B cell (primary cell): ENCODE results near the gene ROBO2. TPM values are rescaled to one million over a fixed set of nuclear protein-coding genes. Genes with fewer than 3 reads are reported as not detected.

Experiments
- ATAC-seq: fragments of 200-7000 bp; cut with Tn5 transposase; one replicate; pipeline ENCODE4 v1.10.0; 2021; ENCODE audit warnings: low read depth, mild to moderate bottlenecking, moderate number of reproducible peaks, moderate library complexity
- CTCF ChIA-PET: fragments of 350-600 bp; sonication (Branson Sonifier 250); formaldehyde crosslinking; loops from one replicate; lab custom pipeline; 2021; ENCODE audit warnings: antibody characterized with exemption, inconsistent platforms; lab: Charles Lee
- POLR2A ChIA-PET: fragments of 350-600 bp; sonication (Branson Sonifier 250); formaldehyde crosslinking; loops from one replicate; lab custom pipeline; 2021; ENCODE audit warnings: antibody characterized with exemption; lab: Charles Lee
- DNase-seq: peaks from one replicate; pipeline ENCODE4 v3.0.0; 2013
- H2AFZ ChIP-seq: 2 replicates; pipeline ENCODE4 v1.6.1; 2012; ENCODE audit warnings: mild to moderate bottlenecking, low read depth, low read length; ENCODE audit not compliant: insufficient read depth, poor library complexity, severe bottlenecking
- H3K27ac ChIP-seq, 2 donors: 1 replicate in 1 of 2; 2 replicates in 1 of 2; pipeline ENCODE4 v1.5.1; 2012 to 2013; ENCODE audit warnings: low read length in 2 of 2, mild to moderate bottlenecking in 2 of 2, moderate library complexity in 1 of 2
- H3K27me3 ChIP-seq, 4 experiments: fragments of 200-600 bp in 1 of 4; sonication (generic) in 1 of 4; replicated peaks in 1 of 4; 1 replicate in 2 of 4; 2 replicates in 2 of 4; pipeline versions ENCODE4 v1.6.1 to v1.7.0; 2013 to 2016; ENCODE audit warnings: low read length in 3 of 4, mild to moderate bottlenecking in 2 of 4, mixed read lengths in 1 of 4, moderate library complexity in 1 of 4; ENCODE audit not compliant: insufficient read depth in 4 of 4, control insufficient read depth in 3 of 4; ENCODE audit errors: control extremely low read depth in 1 of 4
- H3K36me3 ChIP-seq, 2 experiments: replicated peaks in 1 of 2; 1 replicate in 1 of 2; 2 replicates in 1 of 2; pipeline versions ENCODE4 v1.6.1 to v1.7.1; 2013; ENCODE audit warnings: low read length in 1 of 2; ENCODE audit not compliant: insufficient read depth in 2 of 2, control insufficient read depth in 1 of 2; ENCODE audit errors: control extremely low read depth in 1 of 2, extremely low read depth in 1 of 2
- H3K4me1 ChIP-seq, 2 donors: fragments of 200-600 bp in 1 of 2; sonication (generic) in 1 of 2; 1 replicate in 1 of 2; 2 replicates in 1 of 2; pipeline versions ENCODE4 v1.5.1 to v1.6.1; 2013 to 2017; ENCODE audit warnings: low read length in 2 of 2; ENCODE audit not compliant: control insufficient read depth in 2 of 2, insufficient read depth in 2 of 2
- H3K4me2 ChIP-seq: replicated peaks from 2 replicates; pipeline ENCODE3; 2012; ENCODE audit warnings: mild to moderate bottlenecking, low read depth, low read length; ENCODE audit not compliant: poor library complexity, severe bottlenecking
- H3K4me3 ChIP-seq, 5 experiments: fragments of 200-600 bp in 1 of 5; sonication (generic) in 1 of 5; 1 replicate in 3 of 5; 2 replicates in 2 of 5; pipeline versions ENCODE4 v1.5.1 to v1.7.0; 2011 to 2016; ENCODE audit warnings: low read length in 4 of 5, mild to moderate bottlenecking in 4 of 5, low read depth in 2 of 5, control low read depth in 1 of 5, moderate library complexity in 1 of 5; ENCODE audit not compliant: insufficient read depth in 1 of 5; ENCODE audit errors: control extremely low read depth in 1 of 5, extremely low read depth in 1 of 5
- H3K79me2 ChIP-seq: fragments of 200-600 bp; sonication (generic); one replicate; pipeline ENCODE4 v1.6.0; 2016; ENCODE audit warnings: low read length; ENCODE audit not compliant: control insufficient read depth, insufficient read depth
- H3K9ac ChIP-seq: fragments of 200-600 bp; sonication (generic); 2 replicates; pipeline ENCODE4 v1.6.1; 2017; ENCODE audit warnings: mild to moderate bottlenecking, low read length, moderate library complexity
- H3K9me3 ChIP-seq, 3 donors: one replicate each; pipeline versions ENCODE4 v1.6.1 to v1.7.1; 2013; ENCODE audit warnings: low read length in 2 of 3; ENCODE audit not compliant: control insufficient read depth in 2 of 3, insufficient read depth in 1 of 3; ENCODE audit errors: control extremely low read depth in 1 of 3
- H4K20me1 ChIP-seq: 2 replicates; pipeline ENCODE4 v1.6.0; 2012; ENCODE audit warnings: mild to moderate bottlenecking, low read length; ENCODE audit not compliant: insufficient read depth, control insufficient read depth, poor library complexity, severe bottlenecking
- H3K27ac Mint-ChIP-seq: one replicate; pipeline ENCODE4 v1.8.0; 2021; ENCODE audit warnings: mixed read lengths
- H3K27me3 Mint-ChIP-seq: one replicate; pipeline ENCODE4 v1.8.0; 2021; ENCODE audit warnings: mixed read lengths
- H3K4me1 Mint-ChIP-seq: one replicate; pipeline ENCODE4 v1.8.0; 2021; ENCODE audit warnings: mixed read lengths
- H3K4me3 Mint-ChIP-seq: one replicate; pipeline ENCODE4 v1.8.0; 2021; ENCODE audit warnings: mixed read lengths
- H3K9me3 Mint-ChIP-seq: one replicate; pipeline ENCODE4 v1.8.0; 2022; ENCODE audit warnings: mixed read lengths; ENCODE audit not compliant: insufficient read depth
- EZH2 ChIP-seq: IDR thresholded peaks from 2 replicates; pipeline ENCODE4 v1.6.1; 2012; ENCODE audit warnings: borderline replicate concordance, low read depth, mild to moderate bottlenecking, moderate library complexity, low read length; ENCODE audit not compliant: insufficient read depth, poor library complexity, severe bottlenecking
- WGBS: methylation state at CpG from one replicate; pipeline ENCODE4 v1.1.5; 2013; ENCODE audit warnings: missing lambda C conversion rate; ENCODE audit not compliant: insufficient coverage; 5-methylcytosine and 5-hydroxymethylcytosine counted together
- intact Hi-C: fragments of 100-400 bp; cut with micrococcal nuclease; formaldehyde crosslinking; loops from one replicate; pipeline ENCODE4 v1.10.0; 2022
- polyA plus RNA-seq: library from polyadenylated mRNA; depleted of rRNA; stranded (reverse); fragments of >200 nt; gene quantifications from 2 replicates; pipeline ENCODE4 v1.2.3, GENCODE V29; 2012
- total RNA-seq, 2 donors: library from RNA; stranded (reverse); fragments of 120-200 nt in 1 of 2; gene quantifications; 1 replicate in 1 of 2; 2 replicates in 1 of 2; pipeline versions ENCODE4 v1.2.3 to v1.2.4, GENCODE V29; 2013 to 2022
- TF ChIP-seq, protein P1 (sequence below): fragments of 200-600 bp; IDR thresholded peaks from one replicate; pipeline ENCODE4 v1.8.0; 2022; ENCODE audit warnings: antibody characterized with exemption, mild to moderate bottlenecking

Gene ROBO2
- total and polyA plus RNA-seq, 2 donors (not counting 1 experiment from before 2014, with no cell fraction given), result not detected

DNA sequence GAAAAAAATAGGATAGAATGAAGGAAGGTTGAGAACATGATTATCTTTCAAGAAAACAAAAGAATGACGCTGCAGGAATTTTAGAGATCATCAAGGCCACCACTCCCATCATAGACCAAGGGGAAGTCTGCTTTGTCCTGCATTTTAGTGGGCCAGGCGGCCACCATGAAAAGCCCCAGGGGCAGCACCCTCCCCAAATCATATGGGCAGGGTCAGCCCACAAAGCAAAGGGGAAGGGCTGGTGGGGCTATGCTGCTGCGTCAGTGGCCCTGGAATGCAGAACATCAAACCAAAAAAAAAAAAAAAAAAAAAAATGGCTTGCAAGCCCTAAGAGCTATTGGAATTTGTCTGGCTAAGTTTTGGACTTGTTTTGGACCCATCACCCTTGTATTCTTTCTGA is 620.8 kb downstream of the ROBO2 start:
- H3K27me3 Mint-ChIP-seq, result no peaks in the 10 kb centered on the region
- no peaks in the 10 kb centered on the region for H3K9me3 ChIP-seq
- ChIA-PET CTCF (no interaction called here), POLR2A (no interaction called here)
- H3K27me3 ChIP-seq, result no peaks in the 10 kb centered on the region
- H3K4me1 Mint-ChIP-seq, result no peaks in the 10 kb centered on the region
- no peaks in the 10 kb centered on the region for H3K9me3 Mint-ChIP-seq
- H3K27ac ChIP-seq, result no peak overlapping the region
- no peaks in the 10 kb centered on the region for H3K79me2 ChIP-seq
- no peak overlapping the region for H3K4me3 ChIP-seq
- no peak overlapping the region for H3K4me3 Mint-ChIP-seq
- no CpG with 5 or more reads among the region's 3 CpGs for WGBS
- H3K36me3 ChIP-seq, result no peaks in the 10 kb centered on the region
- H2AFZ ChIP-seq, result no peak overlapping the region
- H4K20me1 ChIP-seq, result no peaks in the 10 kb centered on the region
- H3K9ac ChIP-seq, result no peak overlapping the region
- TF ChIP-seq, protein P1, sequence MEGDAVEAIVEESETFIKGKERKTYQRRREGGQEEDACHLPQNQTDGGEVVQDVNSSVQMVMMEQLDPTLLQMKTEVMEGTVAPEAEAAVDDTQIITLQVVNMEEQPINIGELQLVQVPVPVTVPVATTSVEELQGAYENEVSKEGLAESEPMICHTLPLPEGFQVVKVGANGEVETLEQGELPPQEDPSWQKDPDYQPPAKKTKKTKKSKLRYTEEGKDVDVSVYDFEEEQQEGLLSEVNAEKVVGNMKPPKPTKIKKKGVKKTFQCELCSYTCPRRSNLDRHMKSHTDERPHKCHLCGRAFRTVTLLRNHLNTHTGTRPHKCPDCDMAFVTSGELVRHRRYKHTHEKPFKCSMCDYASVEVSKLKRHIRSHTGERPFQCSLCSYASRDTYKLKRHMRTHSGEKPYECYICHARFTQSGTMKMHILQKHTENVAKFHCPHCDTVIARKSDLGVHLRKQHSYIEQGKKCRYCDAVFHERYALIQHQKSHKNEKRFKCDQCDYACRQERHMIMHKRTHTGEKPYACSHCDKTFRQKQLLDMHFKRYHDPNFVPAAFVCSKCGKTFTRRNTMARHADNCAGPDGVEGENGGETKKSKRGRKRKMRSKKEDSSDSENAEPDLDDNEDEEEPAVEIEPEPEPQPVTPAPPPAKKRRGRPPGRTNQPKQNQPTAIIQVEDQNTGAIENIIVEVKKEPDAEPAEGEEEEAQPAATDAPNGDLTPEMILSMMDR, result no peak
- TF ChIP-seq EZH2, result no peak
- H3K27ac Mint-ChIP-seq, result no peak overlapping the region
- no peak overlapping the region for H3K4me2 ChIP-seq
- ATAC-seq (no peak), DNase-seq (no peak)
- no peaks in the 10 kb centered on the region for H3K4me1 ChIP-seq
- intact Hi-C loops, result no loop called here

DNA sequence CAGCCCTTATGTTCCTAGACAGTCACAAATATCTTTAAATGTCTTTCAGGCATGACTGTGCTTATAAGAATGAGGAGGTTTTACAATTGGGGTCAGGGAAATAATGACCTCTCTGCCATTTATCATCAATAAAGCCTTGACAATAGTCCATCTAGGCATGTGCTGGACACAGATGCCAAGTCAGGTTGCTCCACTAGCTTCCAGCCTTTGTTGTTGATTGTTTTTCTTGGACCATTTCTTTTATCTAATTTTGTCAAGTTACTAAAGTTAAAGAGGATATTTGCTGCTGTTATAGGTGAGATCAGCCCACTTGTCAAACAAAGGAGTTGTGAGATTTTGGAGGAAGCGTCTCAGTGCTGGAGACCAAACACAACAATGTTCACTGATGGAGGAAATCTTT is 628.0 kb downstream of the ROBO2 start:
- H3K36me3 ChIP-seq, result no peaks in the 10 kb centered on the region
- no peak overlapping the region for H3K9ac ChIP-seq
- no peak overlapping the region for H2AFZ ChIP-seq
- WGBS, result no CpG with 5 or more reads among the region's 1 CpG
- no peak overlapping the region for H3K4me3 ChIP-seq
- ChIA-PET CTCF (no interaction called here), POLR2A (no interaction called here)
- Mint-ChIP-seq H3K4me1 (no peaks in the 10 kb centered on the region), H3K27ac (no peak overlapping the region), H3K4me3 (no peak overlapping the region), H3K9me3 (no peaks in the 10 kb centered on the region), H3K27me3 (no peaks in the 10 kb centered on the region)
- DNase-seq (no peak), ATAC-seq (no peak)
- H3K27ac ChIP-seq, result no peak overlapping the region
- H3K4me1 ChIP-seq, result no peaks in the 10 kb centered on the region
- intact Hi-C loops, result no loop called here
- no peak overlapping the region for H3K4me2 ChIP-seq
- no peaks in the 10 kb centered on the region for H3K79me2 ChIP-seq
- TF ChIP-seq EZH2, result no peak
- TF ChIP-seq, protein P1, result no peak
- H3K27me3 ChIP-seq, result no peaks in the 10 kb centered on the region
- no peaks in the 10 kb centered on the region for H4K20me1 ChIP-seq
- peaks cover 0 to 7% (median 0%) of the 10 kb centered on the region in 3 donors for H3K9me3 ChIP-seq
